ENCODE measurements around the gene RNF8.
"Not testable (repeated sequence)": the region's sequence is repeated elsewhere in the genome, so short reads cannot be mapped to it uniquely, and the experiment has no call there.

The RNF8 gene

DNA sequence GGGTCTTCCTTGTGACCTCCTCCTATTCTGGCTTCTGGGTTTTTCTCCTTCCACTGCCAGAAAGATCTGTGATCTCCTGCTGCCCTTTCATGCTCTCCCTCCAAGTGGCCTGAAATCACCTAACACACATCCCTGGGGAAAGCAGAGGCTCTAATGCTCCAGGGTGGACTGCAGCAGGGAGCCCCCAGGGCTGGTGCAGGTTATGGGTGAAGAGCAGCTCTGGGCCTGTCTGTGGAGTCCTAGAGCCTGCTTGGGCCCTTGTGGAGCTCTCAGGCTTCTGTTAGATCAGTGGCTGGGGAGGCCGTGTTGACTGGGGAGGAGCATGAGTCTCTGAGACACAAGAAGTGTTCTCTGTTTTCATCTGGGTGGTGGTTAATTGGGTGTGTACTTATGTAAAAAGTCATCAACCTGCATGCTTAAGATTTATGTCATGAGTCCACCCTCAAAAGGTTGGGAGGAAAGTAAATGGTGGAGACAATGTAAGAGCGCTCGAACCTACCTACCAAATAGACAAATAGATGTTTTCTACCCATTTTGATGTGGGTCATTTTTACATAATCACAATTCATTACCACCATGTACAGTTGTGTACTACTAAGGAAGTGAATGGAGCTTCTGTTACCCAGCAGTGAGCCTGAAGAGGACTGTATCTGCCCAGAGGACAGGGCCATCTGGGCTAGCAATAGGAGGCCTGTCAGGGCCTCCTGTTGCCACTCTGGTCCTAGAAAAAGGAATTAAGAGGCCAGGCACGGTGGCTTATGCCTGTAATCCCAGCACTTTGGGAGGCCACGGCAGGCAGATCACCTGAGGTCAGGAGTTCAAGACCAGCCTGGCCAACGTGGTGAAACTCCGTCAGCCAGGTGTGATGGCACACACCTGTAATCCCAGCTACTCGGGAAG, 32.0 kb upstream of the RNF8 start:
- no peak for DNase-seq (ENCODE audit: low spot score)

GRCh38 chr6:37323580-37323979, 30.2 kb upstream of the RNF8 start:
- DNase-seq (ENCODE audit: low spot score): no peak

DNA sequence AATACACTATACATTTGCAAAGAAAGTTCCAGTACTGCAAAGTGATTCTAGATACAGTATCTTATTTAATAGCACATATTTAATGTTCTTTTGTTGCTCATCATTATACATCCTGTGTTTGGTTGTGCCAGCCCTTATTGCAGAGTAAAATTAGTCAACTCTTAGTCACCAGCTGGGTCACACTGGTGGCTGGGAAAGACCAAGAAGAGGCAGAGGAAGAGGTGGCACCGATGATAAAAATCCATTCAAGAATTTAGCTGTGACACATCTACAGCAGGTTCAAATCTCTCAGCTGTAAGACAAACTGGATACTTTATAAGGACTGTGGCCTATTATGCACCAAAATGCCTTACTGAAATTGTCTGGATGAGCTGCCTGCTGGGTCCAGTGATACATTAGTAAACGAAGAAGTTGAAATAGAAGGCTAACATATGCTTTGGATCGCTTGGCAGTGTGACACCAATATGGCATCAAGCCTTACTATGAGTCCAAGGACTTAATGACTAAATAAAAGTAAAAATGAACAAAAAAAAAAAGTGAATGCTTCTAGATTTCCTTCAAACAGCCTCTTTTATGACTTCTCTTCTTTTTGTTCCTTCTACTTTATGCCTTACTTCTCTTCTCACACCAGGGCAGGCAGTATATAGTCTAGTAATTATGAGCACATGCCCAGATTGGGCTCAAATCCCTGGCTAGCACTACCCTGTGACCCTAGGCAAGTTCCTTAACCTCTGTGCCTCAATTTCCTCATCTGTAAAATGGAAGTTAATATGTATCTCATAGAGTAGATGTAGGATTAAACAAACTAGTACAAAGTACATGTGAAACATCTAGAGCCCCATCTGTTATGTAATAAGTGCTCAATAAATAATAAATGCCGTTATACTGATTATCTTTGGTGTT, 29.4 kb upstream of the RNF8 start:
- DNase-seq (ENCODE audit: low spot score): peak; percentile 28

- DNase-seq (ENCODE audit: low spot score): not testable (repeated sequence)
These were observed 23.4 kb upstream of the RNF8 start for GRCh38 chr6:37330345-37330744.

GRCh38 chr6:37331047-37331446, 22.7 kb upstream of the RNF8 start:
- no peak for DNase-seq (ENCODE audit: low spot score)

GRCh38 chr6:37332894-37333293, 20.9 kb upstream of the RNF8 start:
- no peak for DNase-seq (ENCODE audit: low spot score)

- no peak for DNase-seq (ENCODE audit: low spot score)
These were observed 19.7 kb upstream of the RNF8 start for GRCh38 chr6:37334047-37334446.

- DNase-seq (ENCODE audit: low spot score): not testable (repeated sequence)
These were observed 15.5 kb upstream of the RNF8 start for GRCh38 chr6:37338317-37338716.

GRCh38 chr6:37338745-37339255, 15.0 kb upstream of the RNF8 start:
- no peak for DNase-seq (ENCODE audit: low spot score)

- DNase-seq (ENCODE audit: low spot score): no peak
These were observed 13.8 kb upstream of the RNF8 start for GRCh38 chr6:37339741-37340638.

DNA sequence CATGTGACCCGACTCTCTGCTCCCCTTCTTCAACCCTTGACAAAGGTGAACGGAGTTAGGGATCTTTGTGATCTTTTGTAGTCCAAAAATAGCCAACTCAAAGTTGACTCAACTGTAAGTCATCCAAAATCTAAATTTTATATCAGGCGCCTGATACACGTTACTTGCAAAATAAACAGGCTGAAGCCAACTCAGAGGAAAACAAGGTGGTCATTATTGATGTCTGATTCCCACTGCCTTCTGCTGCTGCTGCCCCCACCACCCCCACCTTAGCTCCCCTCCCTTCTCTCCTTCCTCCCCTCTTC, 13.2 kb upstream of the RNF8 start:
- DNase-seq (ENCODE audit: low spot score): no peak

- DNase-seq (ENCODE audit: low spot score): no peak
These were observed 10.5 kb upstream of the RNF8 start for GRCh38 chr6:37343248-37343647.

DNA sequence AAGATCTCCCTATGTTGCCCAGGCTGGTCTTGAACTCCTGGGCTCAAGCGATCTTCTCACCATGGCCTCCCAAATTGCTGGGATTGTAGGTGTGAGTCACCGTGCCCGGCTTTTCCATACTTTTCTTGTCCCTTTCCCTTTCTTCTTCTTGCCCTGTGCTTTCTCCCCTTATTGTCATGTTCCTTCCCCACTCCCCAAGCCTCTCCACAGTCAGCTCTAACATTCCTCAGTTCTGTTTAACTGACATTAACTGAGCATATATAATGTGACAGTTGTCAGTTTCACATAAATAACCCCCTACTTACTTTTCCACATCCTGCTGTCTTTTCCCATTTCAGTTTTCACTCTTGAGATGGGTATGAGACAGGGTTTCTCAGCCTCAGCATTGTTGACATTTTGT, 9.5 kb upstream of the RNF8 start:
- DNase-seq (ENCODE audit: low spot score): no peak

- DNase-seq (ENCODE audit: low spot score): not testable (repeated sequence)
These were observed 8.0 kb upstream of the RNF8 start for GRCh38 chr6:37345804-37346203.

- DNase-seq (ENCODE audit: low spot score): no peak
These were observed 6.6 kb upstream of the RNF8 start for GRCh38 chr6:37347177-37347576.

GRCh38 chr6:37347670-37348111, 6.1 kb upstream of the RNF8 start:
- no peak for DNase-seq (ENCODE audit: low spot score)

GRCh38 chr6:37351027-37351426, 2.8 kb upstream of the RNF8 start:
- DNase-seq (ENCODE audit: low spot score): no peak

- no peak for DNase-seq (ENCODE audit: low spot score)
These were observed 1.4 kb upstream of the RNF8 start for GRCh38 chr6:37352384-37352783.

DNA sequence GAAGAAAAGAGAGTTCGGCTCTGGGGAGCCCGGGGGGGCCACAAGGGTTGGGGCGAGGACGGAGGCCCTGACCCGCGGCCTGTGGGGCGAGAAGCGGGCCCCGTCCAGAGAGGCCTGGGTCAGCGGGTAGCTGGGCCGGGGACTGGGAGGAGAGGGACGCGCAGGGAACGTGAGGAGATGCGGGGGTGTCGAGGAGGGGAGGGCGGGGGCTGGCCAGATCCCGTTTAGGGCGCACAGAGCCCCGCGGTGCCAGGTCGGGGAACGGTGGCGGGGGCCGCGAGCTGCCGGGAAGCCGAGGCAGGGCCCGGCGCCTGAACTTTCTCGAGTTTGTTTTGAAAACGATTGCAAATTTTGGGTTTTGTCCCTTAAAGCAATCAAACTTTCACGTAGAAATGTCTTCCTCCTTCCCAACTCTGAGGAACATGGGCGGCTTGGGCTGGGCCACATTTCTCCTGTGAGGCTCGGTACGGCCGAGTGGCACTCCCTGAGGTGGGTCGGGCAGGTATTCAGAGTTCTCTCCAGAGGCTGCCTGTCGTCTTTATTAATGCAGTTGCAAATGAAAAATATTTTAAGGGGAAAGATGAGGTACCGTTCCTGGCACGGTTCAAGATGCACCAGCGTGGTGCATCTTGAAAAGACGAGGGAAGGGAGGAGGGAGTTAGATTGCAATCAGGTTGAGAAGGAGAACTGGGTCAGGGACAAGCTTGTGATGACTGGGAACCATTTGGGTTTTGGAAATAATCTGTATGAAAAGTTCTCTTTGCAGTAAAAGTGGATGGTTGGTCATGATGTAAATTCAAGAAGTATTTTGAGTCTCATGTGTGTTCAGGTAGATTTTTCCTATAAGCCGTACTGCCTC, 972 bp downstream of the RNF8 start:
- DNase-seq (ENCODE audit: low spot score): no peak

DNA sequence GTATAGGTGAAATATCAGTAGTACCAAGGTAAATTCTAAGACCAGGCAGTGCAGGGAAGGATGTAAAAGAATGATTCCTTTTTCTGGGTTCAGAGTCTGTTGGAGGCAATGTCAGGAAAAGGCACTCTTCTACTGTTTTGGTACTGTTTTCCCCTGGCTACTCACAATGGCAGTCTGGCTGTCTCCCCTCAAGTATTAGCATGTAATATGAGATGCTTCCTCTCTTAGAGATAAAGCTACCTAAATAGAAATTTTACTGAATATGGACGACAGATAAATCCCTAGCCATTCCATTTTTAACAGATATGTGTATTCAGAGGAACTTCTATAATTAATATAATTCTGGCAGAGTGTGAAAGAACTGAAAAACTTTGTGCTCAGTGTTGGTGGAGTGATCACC, 3.5 kb downstream of the RNF8 start:
- DNase-seq (ENCODE audit: low spot score): no peak

GRCh38 chr6:37357860-37358259, 4.1 kb downstream of the RNF8 start:
- no peak for DNase-seq (ENCODE audit: low spot score)
